B cell (primary cell): Measurements from ENCODE around the gene INKA2. TPM values are rescaled to one million over a fixed set of nuclear protein-coding genes. Genes with fewer than 3 reads are reported as not detected.

Source experiments
- ATAC-seq: fragments of 200-7000 bp; cut with Tn5 transposase; one replicate; pipeline ENCODE4 v1.10.0; 2021; ENCODE audit warnings: low read depth, mild to moderate bottlenecking, moderate number of reproducible peaks, moderate library complexity
- CTCF ChIA-PET: fragments of 350-600 bp; sonication (Branson Sonifier 250); formaldehyde crosslinking; loops from one replicate; lab custom pipeline; 2021; ENCODE audit warnings: antibody characterized with exemption, inconsistent platforms; lab: Charles Lee
- POLR2A ChIA-PET: fragments of 350-600 bp; sonication (Branson Sonifier 250); formaldehyde crosslinking; loops from one replicate; lab custom pipeline; 2021; ENCODE audit warnings: antibody characterized with exemption; lab: Charles Lee
- DNase-seq: peaks from one replicate; pipeline ENCODE4 v3.0.0; 2013
- H2AFZ ChIP-seq: 2 replicates; pipeline ENCODE4 v1.6.1; 2012; ENCODE audit warnings: mild to moderate bottlenecking, low read depth, low read length; ENCODE audit not compliant: insufficient read depth, poor library complexity, severe bottlenecking
- H3K27ac ChIP-seq, 2 donors: 1 replicate in 1 of 2; 2 replicates in 1 of 2; pipeline ENCODE4 v1.5.1; 2012 to 2013; ENCODE audit warnings: low read length in 2 of 2, mild to moderate bottlenecking in 2 of 2, moderate library complexity in 1 of 2
- H3K27me3 ChIP-seq, 4 experiments: fragments of 200-600 bp in 1 of 4; sonication (generic) in 1 of 4; replicated peaks in 1 of 4; 1 replicate in 2 of 4; 2 replicates in 2 of 4; pipeline versions ENCODE4 v1.6.1 to v1.7.0; 2013 to 2016; ENCODE audit warnings: low read length in 3 of 4, mild to moderate bottlenecking in 2 of 4, mixed read lengths in 1 of 4, moderate library complexity in 1 of 4; ENCODE audit not compliant: insufficient read depth in 4 of 4, control insufficient read depth in 3 of 4; ENCODE audit errors: control extremely low read depth in 1 of 4
- H3K36me3 ChIP-seq, 2 experiments: replicated peaks in 1 of 2; 1 replicate in 1 of 2; 2 replicates in 1 of 2; pipeline versions ENCODE4 v1.6.1 to v1.7.1; 2013; ENCODE audit warnings: low read length in 1 of 2; ENCODE audit not compliant: insufficient read depth in 2 of 2, control insufficient read depth in 1 of 2; ENCODE audit errors: control extremely low read depth in 1 of 2, extremely low read depth in 1 of 2
- H3K4me1 ChIP-seq, 2 donors: fragments of 200-600 bp in 1 of 2; sonication (generic) in 1 of 2; 1 replicate in 1 of 2; 2 replicates in 1 of 2; pipeline versions ENCODE4 v1.5.1 to v1.6.1; 2013 to 2017; ENCODE audit warnings: low read length in 2 of 2; ENCODE audit not compliant: control insufficient read depth in 2 of 2, insufficient read depth in 2 of 2
- H3K4me2 ChIP-seq: replicated peaks from 2 replicates; pipeline ENCODE3; 2012; ENCODE audit warnings: mild to moderate bottlenecking, low read depth, low read length; ENCODE audit not compliant: poor library complexity, severe bottlenecking
- H3K4me3 ChIP-seq, 5 experiments: fragments of 200-600 bp in 1 of 5; sonication (generic) in 1 of 5; 1 replicate in 3 of 5; 2 replicates in 2 of 5; pipeline versions ENCODE4 v1.5.1 to v1.7.0; 2011 to 2016; ENCODE audit warnings: low read length in 4 of 5, mild to moderate bottlenecking in 4 of 5, low read depth in 2 of 5, control low read depth in 1 of 5, moderate library complexity in 1 of 5; ENCODE audit not compliant: insufficient read depth in 1 of 5; ENCODE audit errors: control extremely low read depth in 1 of 5, extremely low read depth in 1 of 5
- H3K79me2 ChIP-seq: fragments of 200-600 bp; sonication (generic); one replicate; pipeline ENCODE4 v1.6.0; 2016; ENCODE audit warnings: low read length; ENCODE audit not compliant: control insufficient read depth, insufficient read depth
- H3K9ac ChIP-seq: fragments of 200-600 bp; sonication (generic); 2 replicates; pipeline ENCODE4 v1.6.1; 2017; ENCODE audit warnings: mild to moderate bottlenecking, low read length, moderate library complexity
- H3K9me3 ChIP-seq, 3 donors: one replicate each; pipeline versions ENCODE4 v1.6.1 to v1.7.1; 2013; ENCODE audit warnings: low read length in 2 of 3; ENCODE audit not compliant: control insufficient read depth in 2 of 3, insufficient read depth in 1 of 3; ENCODE audit errors: control extremely low read depth in 1 of 3
- H4K20me1 ChIP-seq: 2 replicates; pipeline ENCODE4 v1.6.0; 2012; ENCODE audit warnings: mild to moderate bottlenecking, low read length; ENCODE audit not compliant: insufficient read depth, control insufficient read depth, poor library complexity, severe bottlenecking
- H3K27ac Mint-ChIP-seq: one replicate; pipeline ENCODE4 v1.8.0; 2021; ENCODE audit warnings: mixed read lengths
- H3K27me3 Mint-ChIP-seq: one replicate; pipeline ENCODE4 v1.8.0; 2021; ENCODE audit warnings: mixed read lengths
- H3K4me1 Mint-ChIP-seq: one replicate; pipeline ENCODE4 v1.8.0; 2021; ENCODE audit warnings: mixed read lengths
- H3K4me3 Mint-ChIP-seq: one replicate; pipeline ENCODE4 v1.8.0; 2021; ENCODE audit warnings: mixed read lengths
- H3K9me3 Mint-ChIP-seq: one replicate; pipeline ENCODE4 v1.8.0; 2022; ENCODE audit warnings: mixed read lengths; ENCODE audit not compliant: insufficient read depth
- CTCF ChIP-seq: fragments of 200-600 bp; IDR thresholded peaks from one replicate; pipeline ENCODE4 v1.8.0; 2022; ENCODE audit warnings: antibody characterized with exemption, mild to moderate bottlenecking
- EZH2 ChIP-seq: IDR thresholded peaks from 2 replicates; pipeline ENCODE4 v1.6.1; 2012; ENCODE audit warnings: borderline replicate concordance, low read depth, mild to moderate bottlenecking, moderate library complexity, low read length; ENCODE audit not compliant: insufficient read depth, poor library complexity, severe bottlenecking
- whole genome bisulfite sequencing: methylation state at CpG from one replicate; pipeline ENCODE4 v1.1.5; 2013; ENCODE audit warnings: missing lambda C conversion rate; ENCODE audit not compliant: insufficient coverage; 5-methylcytosine and 5-hydroxymethylcytosine counted together
- intact Hi-C: fragments of 100-400 bp; cut with micrococcal nuclease; formaldehyde crosslinking; loops from one replicate; pipeline ENCODE4 v1.10.0; 2022
- polyA plus RNA-seq: library from polyadenylated mRNA; depleted of rRNA; stranded (reverse); fragments of >200 nt; gene quantifications from 2 replicates; pipeline ENCODE4 v1.2.3, GENCODE V29; 2012
- total RNA-seq, 2 donors: library from RNA; stranded (reverse); fragments of 120-200 nt in 1 of 2; gene quantifications; 1 replicate in 1 of 2; 2 replicates in 1 of 2; pipeline versions ENCODE4 v1.2.3 to v1.2.4, GENCODE V29; 2013 to 2022

The INKA2 gene
- total and polyA plus RNA-seq, 2 donors (not counting 1 experiment from before 2014, with no cell fraction given): 0.67 to 6.4 TPM

- ATAC-seq (no peak), DNase-seq (no peak)
- H3K9ac ChIP-seq: no peak overlapping the region
- H3K27me3 ChIP-seq: peaks cover 0 to 3% (median 1%) of the 10 kb centered on the region in 4 experiments
- intact Hi-C loops: no loop called here
- no peak overlapping the region for H3K4me3 ChIP-seq
- H3K79me2 ChIP-seq: peaks cover 3% of the 10 kb centered on the region
- H3K9me3 ChIP-seq: no peaks in the 10 kb centered on the region
- H3K4me1 ChIP-seq: no peaks in the 10 kb centered on the region
- 100% methylated on average over 1 of the region's 2 CpGs for WGBS
- Mint-ChIP-seq H3K27ac (no peak overlapping the region), H3K27me3 (peaks cover 3% of the 10 kb centered on the region), H3K9me3 (no peaks in the 10 kb centered on the region), H3K4me1 (peaks cover 2% of the 10 kb centered on the region), H3K4me3 (no peak overlapping the region)
- ChIA-PET CTCF (interaction anchor here (0.7 to 7.5 kb wide), 14 partner anchors 9 to 269 kb away, joined by 3 to 97 read pairs (median 5); partner anchors contain the start of gene INKA2), POLR2A (interaction anchor here (1.1 kb wide), 1 partner anchor 32 kb away, joined by 3 read pairs; no protein-coding TSS in a partner anchor)
- TF ChIP-seq EZH2: no peak
- TF ChIP-seq CTCF: no peak
- H2AFZ ChIP-seq: no peak overlapping the region
- no peaks in the 10 kb centered on the region for H4K20me1 ChIP-seq
- H3K36me3 ChIP-seq: no peaks in the 10 kb centered on the region
- H3K4me2 ChIP-seq: no peak overlapping the region
- H3K27ac ChIP-seq: no peak overlapping the region
These were observed 7.4 kb upstream of the INKA2 start for GRCh38 chr1:111746614-111746999.

GRCh38 chr1:111745675-111746613 lies 6.7 kb upstream of the INKA2 start:
- no peak overlapping the region for H3K27ac Mint-ChIP-seq
- intact Hi-C loops: no loop called here
- peaks cover 0 to 9% (median 5%) of the 10 kb centered on the region in 4 experiments for H3K27me3 ChIP-seq

More at GRCh38 chr1:111745675-111746613, 6.7 kb upstream of the INKA2 start:
- no peak for DNase-seq
- no peak overlapping the region for H3K27ac ChIP-seq
- H2AFZ ChIP-seq: no peak overlapping the region
- ChIA-PET CTCF (interaction anchor here (1.2 to 7.5 kb wide), 8 partner anchors 9 to 268 kb away, joined by 3 to 97 read pairs (median 9); partner anchors contain the start of gene DDX20), POLR2A (no interaction called here)
- no peaks in the 10 kb centered on the region for H3K9me3 ChIP-seq
- ATAC-seq: no peak
- Mint-ChIP-seq H3K4me1 (peaks cover 3% of the 10 kb centered on the region), H3K9me3 (no peaks in the 10 kb centered on the region), H3K4me3 (no peak overlapping the region), H3K27me3 (peaks cover 3% of the 10 kb centered on the region)
- peaks cover 3% of the 10 kb centered on the region for H3K79me2 ChIP-seq
- TF ChIP-seq EZH2 (no peak), CTCF (no peak)
- H3K36me3 ChIP-seq: no peaks in the 10 kb centered on the region
- H3K9ac ChIP-seq: no peak overlapping the region
- no peak overlapping the region for H3K4me3 ChIP-seq
- no peak overlapping the region for H3K4me2 ChIP-seq
- 100% methylated on average over 5 of the region's 9 CpGs for WGBS
- H3K4me1 ChIP-seq: no peaks in the 10 kb centered on the region
- H4K20me1 ChIP-seq: no peaks in the 10 kb centered on the region
